ENCODE measurements around the gene HIVEP2.

GRCh38 chr6:142735204-142735603 lies 209.8 kb downstream of the HIVEP2 start:
- TF ChIP-seq CTCF (IDR thresholded peaks at IDR 0.05; ENCODE audit: insufficient read depth, low read length): no peak
- no peak for TF ChIP-seq GABPA (IDR thresholded peaks at IDR 0.05; ENCODE audit: low read depth)
- TF ChIP-seq POLR2AphosphoS5 (IDR thresholded peaks at IDR 0.05; ENCODE audit: low read depth): no peak
- TF ChIP-seq REST (IDR thresholded peaks at IDR 0.05; ENCODE audit: insufficient replicate concordance, low read depth): no peak

Measured in HL-60 (cell line).